Parathyroid adenoma (tissue), 2 donors: ENCODE measurements around the gene TRIP4.

ENCODE experiments used
- H2AFZ ChIP-seq: fragments of 300-600 bp; sonication (generic); one replicate; pipeline ENCODE4 v1.7.0; 2017; ENCODE audit warnings: antibody characterized with exemption, mild to moderate bottlenecking
- H3K27ac ChIP-seq: fragments of 300-600 bp; sonication (generic); one replicate; pipeline ENCODE4 v1.7.0; 2017
- H3K27me3 ChIP-seq: fragments of 300-600 bp; sonication (generic); one replicate; pipeline ENCODE4 v1.7.0; 2017; ENCODE audit warnings: low read length; ENCODE audit not compliant: control insufficient read depth, insufficient read depth
- H3K36me3 ChIP-seq: fragments of 300-600 bp; sonication (generic); one replicate; pipeline ENCODE4 v1.7.0; 2017; ENCODE audit warnings: low read length; ENCODE audit not compliant: control insufficient read depth, insufficient read depth
- H3K4me1 ChIP-seq: fragments of 300-600 bp; sonication (generic); one replicate; pipeline ENCODE4 v1.7.0; 2017; ENCODE audit warnings: control low read depth
- H3K4me2 ChIP-seq: fragments of 300-600 bp; sonication (generic); one replicate; pipeline ENCODE4 v1.7.0; 2017; ENCODE audit warnings: low read length
- H3K4me3 ChIP-seq: fragments of 300-600 bp; sonication (generic); one replicate; pipeline ENCODE4 v1.7.0; 2017; ENCODE audit warnings: low read depth, low read length
- H3K79me2 ChIP-seq: fragments of 300-600 bp; sonication (generic); one replicate; pipeline ENCODE4 v1.7.0; 2017; ENCODE audit warnings: control low read depth
- H3K9ac ChIP-seq: fragments of 300-600 bp; sonication (generic); one replicate; pipeline ENCODE4 v1.7.0; 2017; ENCODE audit warnings: mild to moderate bottlenecking
- H3K9me3 ChIP-seq: fragments of 300-600 bp; sonication (generic); one replicate; pipeline ENCODE4 v1.7.0; 2017; ENCODE audit warnings: low read length; ENCODE audit not compliant: control insufficient read depth
- CTCF ChIP-seq: fragments of 300-600 bp; sonication (generic); IDR thresholded peaks from one replicate; pipeline ENCODE4 v1.7.0; 2017; ENCODE audit warnings: antibody characterized with exemption, mild to moderate bottlenecking
- donor health status: primary hyperparathyroidism.

Gene TRIP4

GRCh38 chr15:64423970-64424369, 36.3 kb downstream of the TRIP4 start:
- Histone ChIP-seq H2AFZ (no peak overlapping the region), H3K27ac (no peak overlapping the region), H3K79me2 (no peaks in the 10 kb centered on the region), H3K27me3 (no peaks in the 10 kb centered on the region), H3K36me3 (no peaks in the 10 kb centered on the region), H3K4me3 (no peak overlapping the region), H3K4me2 (no peak overlapping the region), H3K4me1 (no peaks in the 10 kb centered on the region), H3K9ac (no peak overlapping the region), H3K9me3 (no peaks in the 10 kb centered on the region)
- no peak for TF ChIP-seq CTCF

GRCh38 chr15:64425221-64425620, 37.6 kb downstream of the TRIP4 start:
- Histone ChIP-seq H3K9me3 (no peaks in the 10 kb centered on the region), H3K27me3 (no peaks in the 10 kb centered on the region), H3K4me3 (no peak overlapping the region), H3K4me2 (no peak overlapping the region), H3K36me3 (no peaks in the 10 kb centered on the region), H3K9ac (no peak overlapping the region), H3K27ac (no peak overlapping the region), H3K79me2 (no peaks in the 10 kb centered on the region), H2AFZ (no peak overlapping the region), H3K4me1 (no peaks in the 10 kb centered on the region)
- TF ChIP-seq CTCF, result no peak

GRCh38 chr15:64426845-64427465, 39.3 kb downstream of the TRIP4 start:
- Histone ChIP-seq H3K36me3 (no peaks in the 10 kb centered on the region), H3K9me3 (no peaks in the 10 kb centered on the region), H3K4me3 (no peak overlapping the region), H2AFZ (no peak overlapping the region), H3K4me1 (no peaks in the 10 kb centered on the region), H3K9ac (no peak overlapping the region), H3K27ac (no peak overlapping the region), H3K4me2 (no peak overlapping the region), H3K27me3 (no peaks in the 10 kb centered on the region), H3K79me2 (no peaks in the 10 kb centered on the region)
- no peak for TF ChIP-seq CTCF

GRCh38 chr15:64429448-64429847, 41.8 kb downstream of the TRIP4 start:
- H3K4me2 ChIP-seq, result no peak overlapping the region
- no peak overlapping the region for H3K9ac ChIP-seq
- H3K4me1 ChIP-seq, result no peaks in the 10 kb centered on the region
- H2AFZ ChIP-seq, result no peak overlapping the region
- H3K36me3 ChIP-seq, result no peaks in the 10 kb centered on the region
- no peaks in the 10 kb centered on the region for H3K27me3 ChIP-seq
- H3K79me2 ChIP-seq, result no peaks in the 10 kb centered on the region
- H3K9me3 ChIP-seq, result no peaks in the 10 kb centered on the region
- H3K4me3 ChIP-seq, result no peak overlapping the region
- no peak overlapping the region for H3K27ac ChIP-seq
- TF ChIP-seq CTCF, result no peak

GRCh38 chr15:64430000-64430735, 42.5 kb downstream of the TRIP4 start:
- Histone ChIP-seq H3K4me2 (no peak overlapping the region), H3K27ac (no peak overlapping the region), H3K9me3 (no peaks in the 10 kb centered on the region), H3K36me3 (no peaks in the 10 kb centered on the region), H2AFZ (no peak overlapping the region), H3K27me3 (no peaks in the 10 kb centered on the region), H3K79me2 (no peaks in the 10 kb centered on the region), H3K4me3 (no peak overlapping the region), H3K4me1 (no peaks in the 10 kb centered on the region), H3K9ac (no peak overlapping the region)
- no peak for TF ChIP-seq CTCF
